Spleen (tissue), 7 donors: Measurements from ENCODE around the gene SMAD1.

ENCODE experiments used
- POLR2AphosphoS5 ChIP-seq, 3 donors: sonication (generic); formaldehyde crosslinking; IDR thresholded peaks; one replicate each; pipeline ENCODE4 v1.5.1; 2017; ENCODE audit warnings: antibody characterized with exemption in 3 of 3
- TF ChIP-seq, protein P1 (sequence below), 11 experiments: fragments of 200-600 bp in 7 of 11; fragments of 450-650 bp in 4 of 11; sonication (generic) in 4 of 11; IDR thresholded peaks in 8 of 11; conservative IDR thresholded peaks in 3 of 11; 1 replicate in 7 of 11; 2 replicates in 4 of 11; pipeline versions ENCODE4 v1.4.0 to v1.8.0; 2016 to 2021; ENCODE audit warnings: antibody characterized with exemption in 11 of 11, inconsistent platforms in 4 of 11, mild to moderate bottlenecking in 1 of 11
- donor health status: DM: no; HTN: no; CAD: no; lungs with moderate emphysema.
- donor health status: DM: no; HTN: no; CAD: no.
- donor health status: DM: no; HTN: no; CAD: no.

DNA sequence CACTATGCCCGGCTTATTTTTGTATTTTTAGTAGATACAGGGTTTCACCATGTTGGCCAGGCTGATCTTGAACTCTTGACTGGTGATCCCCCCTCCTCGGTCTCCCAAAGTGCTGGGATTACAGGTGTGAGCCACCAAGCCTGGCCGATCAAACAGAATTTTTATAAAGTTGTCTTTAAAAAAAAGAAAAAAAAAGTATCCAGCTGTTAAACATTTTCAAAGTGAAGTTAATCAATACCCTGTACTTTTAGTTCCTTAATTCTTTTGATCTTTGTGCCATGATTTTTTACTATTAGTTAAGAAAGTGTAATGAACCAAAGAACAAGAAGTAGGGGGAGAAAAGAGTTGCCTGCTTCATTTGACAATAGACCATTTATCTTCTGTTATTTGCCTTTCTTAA lies 24.3 kb downstream of the SMAD1 start:
- TF ChIP-seq, protein P1, sequence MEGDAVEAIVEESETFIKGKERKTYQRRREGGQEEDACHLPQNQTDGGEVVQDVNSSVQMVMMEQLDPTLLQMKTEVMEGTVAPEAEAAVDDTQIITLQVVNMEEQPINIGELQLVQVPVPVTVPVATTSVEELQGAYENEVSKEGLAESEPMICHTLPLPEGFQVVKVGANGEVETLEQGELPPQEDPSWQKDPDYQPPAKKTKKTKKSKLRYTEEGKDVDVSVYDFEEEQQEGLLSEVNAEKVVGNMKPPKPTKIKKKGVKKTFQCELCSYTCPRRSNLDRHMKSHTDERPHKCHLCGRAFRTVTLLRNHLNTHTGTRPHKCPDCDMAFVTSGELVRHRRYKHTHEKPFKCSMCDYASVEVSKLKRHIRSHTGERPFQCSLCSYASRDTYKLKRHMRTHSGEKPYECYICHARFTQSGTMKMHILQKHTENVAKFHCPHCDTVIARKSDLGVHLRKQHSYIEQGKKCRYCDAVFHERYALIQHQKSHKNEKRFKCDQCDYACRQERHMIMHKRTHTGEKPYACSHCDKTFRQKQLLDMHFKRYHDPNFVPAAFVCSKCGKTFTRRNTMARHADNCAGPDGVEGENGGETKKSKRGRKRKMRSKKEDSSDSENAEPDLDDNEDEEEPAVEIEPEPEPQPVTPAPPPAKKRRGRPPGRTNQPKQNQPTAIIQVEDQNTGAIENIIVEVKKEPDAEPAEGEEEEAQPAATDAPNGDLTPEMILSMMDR (IDR thresholded peaks at IDR 0.05 in 8 of 11, conservative IDR thresholded peaks at IDR 0.05 in 3 of 11) = no peak
- no peak for TF ChIP-seq POLR2AphosphoS5 (IDR thresholded peaks at IDR 0.05)
